ENCODE measurements around the gene INAFM2.

GRCh38 chr15:40286794-40287193 lies 36.7 kb upstream of the INAFM2 start:
- TF ChIP-seq SP1 (IDR thresholded peaks at IDR 0.05): no peak
- TF ChIP-seq FOXM1 (IDR thresholded peaks at IDR 0.05; ENCODE audit: borderline replicate concordance): no peak
- no peak for TF ChIP-seq ELF4 (IDR thresholded peaks at IDR 0.05)
- no peak for TF ChIP-seq TARDBP (IDR thresholded peaks at IDR 0.05)
- no peak for TF ChIP-seq PKNOX1 (IDR thresholded peaks at IDR 0.05)

Data from HEK293T (cell line).